Glutamatergic neuron (in vitro differentiated cells): Measurements from ENCODE around the gene RNASET2. TPM values are rescaled to one million over a fixed set of nuclear protein-coding genes. Genes with fewer than 3 reads are reported as not detected.

Experiments used
- DNase-seq: peaks from one replicate; pipeline ENCODE4 v3.0.0; 2022
- H3K27ac Mint-ChIP-seq: one replicate; pipeline ENCODE4 v1.8.0; 2020; ENCODE audit warnings: mild to moderate bottlenecking, mixed read lengths, inconsistent platforms; ENCODE audit not compliant: unreplicated experiment
- H3K27me3 Mint-ChIP-seq: one replicate; pipeline ENCODE4 v1.8.0; 2020; ENCODE audit warnings: mild to moderate bottlenecking, moderate library complexity, mixed read lengths, inconsistent platforms; ENCODE audit not compliant: unreplicated experiment
- H3K36me3 Mint-ChIP-seq: one replicate; pipeline ENCODE4 v1.8.0; 2020; ENCODE audit warnings: mild to moderate bottlenecking, mixed read lengths, inconsistent platforms; ENCODE audit not compliant: unreplicated experiment
- H3K4me1 Mint-ChIP-seq: one replicate; pipeline ENCODE4 v1.8.0; 2020; ENCODE audit warnings: mild to moderate bottlenecking, low read depth, mixed read lengths, inconsistent platforms; ENCODE audit not compliant: unreplicated experiment
- H3K4me3 Mint-ChIP-seq: one replicate; pipeline ENCODE4 v1.8.0; 2020; ENCODE audit warnings: mild to moderate bottlenecking, mixed read lengths, inconsistent platforms; ENCODE audit not compliant: unreplicated experiment
- H3K9me3 Mint-ChIP-seq: one replicate; pipeline ENCODE4 v1.8.0; 2020; ENCODE audit warnings: mild to moderate bottlenecking, moderate library complexity, mixed read lengths, inconsistent platforms; ENCODE audit not compliant: unreplicated experiment
- total RNA-seq: library from RNA; stranded (reverse); fragmentation: NEBNext Ultra II Directional; extraction: Animal tissue kit (Norgen Biotek cat#: 25700); gene quantifications from one replicate; pipeline ENCODE4 v1.2.1, GENCODE V29; 2021; ENCODE audit not compliant: unreplicated experiment
- TF ChIP-seq, protein P1 (sequence below): fragments of 200-600 bp; sonication (generic); IDR thresholded peaks from one replicate; pipeline ENCODE4 v1.5.0; 2021; ENCODE audit not compliant: partially characterized antibody, unreplicated experiment

The RNASET2 gene
- total RNA-seq, 1 donor from 2014 or later = 2.2 TPM

DNA sequence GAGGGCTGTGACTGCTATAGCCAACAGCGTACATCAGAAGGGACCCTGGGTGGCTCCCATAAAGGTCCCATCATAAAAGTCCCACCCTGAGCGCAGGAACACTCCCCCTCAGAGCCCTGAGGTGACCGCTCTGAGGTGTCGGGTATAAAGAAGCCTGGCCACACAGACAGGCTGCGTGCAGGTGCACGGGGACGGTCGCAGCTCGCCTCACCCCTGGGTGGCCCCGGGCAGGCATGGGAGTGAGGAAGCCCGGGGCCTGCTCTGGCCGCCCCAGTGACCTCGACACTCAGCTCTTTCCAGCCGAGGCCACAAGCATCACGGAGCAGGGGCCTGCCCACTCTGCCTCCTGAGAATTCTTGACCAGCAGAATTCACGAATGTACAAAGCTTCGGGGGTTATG lies 14.4 kb upstream of the RNASET2 start:
- Mint-ChIP-seq H3K4me1 (no peaks in the 10 kb centered on the region), H3K36me3 (peaks cover 9% of the 10 kb centered on the region)

DNA sequence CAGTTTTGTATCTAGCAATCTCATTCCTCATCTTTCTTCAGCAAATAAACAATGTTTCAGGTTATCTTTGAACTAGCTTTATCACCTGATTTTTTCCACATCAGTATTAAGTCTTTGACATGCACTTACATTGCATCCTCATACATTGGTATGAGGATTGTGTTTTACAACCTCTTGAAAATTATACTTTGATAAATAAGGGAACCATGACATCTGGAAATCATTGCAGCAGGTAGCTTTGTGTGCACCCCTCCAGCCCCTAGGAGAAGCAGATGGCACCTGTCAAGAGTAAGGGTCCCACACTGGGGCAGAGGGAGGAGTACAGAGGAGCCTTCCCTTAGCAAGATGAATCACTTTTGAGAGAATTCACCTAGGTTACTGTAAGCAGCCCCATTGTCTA lies 13.7 kb upstream of the RNASET2 start:
- TF ChIP-seq, protein P1, sequence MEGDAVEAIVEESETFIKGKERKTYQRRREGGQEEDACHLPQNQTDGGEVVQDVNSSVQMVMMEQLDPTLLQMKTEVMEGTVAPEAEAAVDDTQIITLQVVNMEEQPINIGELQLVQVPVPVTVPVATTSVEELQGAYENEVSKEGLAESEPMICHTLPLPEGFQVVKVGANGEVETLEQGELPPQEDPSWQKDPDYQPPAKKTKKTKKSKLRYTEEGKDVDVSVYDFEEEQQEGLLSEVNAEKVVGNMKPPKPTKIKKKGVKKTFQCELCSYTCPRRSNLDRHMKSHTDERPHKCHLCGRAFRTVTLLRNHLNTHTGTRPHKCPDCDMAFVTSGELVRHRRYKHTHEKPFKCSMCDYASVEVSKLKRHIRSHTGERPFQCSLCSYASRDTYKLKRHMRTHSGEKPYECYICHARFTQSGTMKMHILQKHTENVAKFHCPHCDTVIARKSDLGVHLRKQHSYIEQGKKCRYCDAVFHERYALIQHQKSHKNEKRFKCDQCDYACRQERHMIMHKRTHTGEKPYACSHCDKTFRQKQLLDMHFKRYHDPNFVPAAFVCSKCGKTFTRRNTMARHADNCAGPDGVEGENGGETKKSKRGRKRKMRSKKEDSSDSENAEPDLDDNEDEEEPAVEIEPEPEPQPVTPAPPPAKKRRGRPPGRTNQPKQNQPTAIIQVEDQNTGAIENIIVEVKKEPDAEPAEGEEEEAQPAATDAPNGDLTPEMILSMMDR = no peak
- Mint-ChIP-seq H3K4me1 (no peaks in the 10 kb centered on the region), H3K4me3 (no peak overlapping the region), H3K9me3 (no peaks in the 10 kb centered on the region), H3K36me3 (peaks cover 9% of the 10 kb centered on the region), H3K27me3 (no peaks in the 10 kb centered on the region), H3K27ac (no peak overlapping the region)
- DNase-seq = no peak

More for the DNA sequence above, 14.4 kb upstream of the RNASET2 start:
- no peak overlapping the region for H3K4me3 Mint-ChIP-seq
- H3K9me3 Mint-ChIP-seq = no peaks in the 10 kb centered on the region
- H3K27me3 Mint-ChIP-seq = no peaks in the 10 kb centered on the region
- no peak overlapping the region for H3K27ac Mint-ChIP-seq
- no peak for DNase-seq
- TF ChIP-seq, protein P1 = no peak

DNA sequence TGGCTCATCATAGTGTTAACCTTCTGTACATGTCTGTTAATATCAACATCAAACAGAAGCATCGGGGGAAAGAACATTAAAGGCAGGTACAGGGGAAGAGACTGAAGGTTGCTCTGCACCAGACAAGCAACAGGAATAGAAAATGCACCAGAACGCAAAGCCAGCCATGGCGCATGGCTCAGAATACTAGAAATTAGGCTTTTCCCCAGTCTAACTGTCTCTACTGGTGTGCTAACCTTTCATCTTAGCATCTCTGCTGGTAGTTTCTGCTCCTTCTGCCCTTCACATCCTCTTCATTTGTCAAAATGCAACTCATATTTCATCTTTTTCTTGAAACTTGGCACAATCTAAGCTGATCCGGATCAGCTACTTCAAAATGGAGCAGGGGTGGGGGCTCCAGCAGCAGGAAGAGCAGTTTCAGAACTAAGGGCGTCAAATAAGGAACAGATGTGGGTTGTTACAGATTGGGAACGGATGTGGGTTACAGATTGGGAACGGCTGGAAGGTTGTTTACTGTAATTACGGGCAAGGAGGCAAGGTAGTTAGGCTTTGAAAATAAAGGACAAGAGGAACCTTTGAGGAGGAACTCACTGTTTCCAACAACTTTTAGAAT lies 13.1 kb upstream of the RNASET2 start:
- TF ChIP-seq, protein P1 = no peak
- Mint-ChIP-seq H3K27ac (no peak overlapping the region), H3K27me3 (no peaks in the 10 kb centered on the region), H3K9me3 (no peaks in the 10 kb centered on the region), H3K4me1 (no peaks in the 10 kb centered on the region), H3K36me3 (peaks cover 9% of the 10 kb centered on the region), H3K4me3 (no peak overlapping the region)
- DNase-seq = no peak

DNA sequence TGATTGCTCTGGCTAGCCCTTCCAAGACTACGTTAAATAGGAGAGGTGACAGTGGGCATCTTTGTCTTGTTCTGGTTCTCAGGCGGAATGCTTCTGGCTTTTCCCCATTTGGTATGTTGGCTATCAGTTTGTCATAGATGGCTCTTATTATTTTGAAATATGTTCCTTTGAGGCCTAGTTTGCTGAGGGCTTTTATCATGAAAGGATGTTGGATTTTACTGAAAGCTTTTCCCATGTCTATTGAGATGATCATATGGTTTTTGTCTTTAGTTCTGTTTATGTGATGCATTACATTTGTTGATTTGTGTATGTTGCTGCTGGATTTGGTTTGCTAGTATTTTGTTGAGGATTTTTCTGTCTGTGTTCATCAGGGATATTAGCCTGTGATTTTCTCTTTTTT lies 9.9 kb upstream of the RNASET2 start:
- H3K4me1 Mint-ChIP-seq = no peaks in the 10 kb centered on the region
- H3K4me3 Mint-ChIP-seq = no peak overlapping the region
- H3K27me3 Mint-ChIP-seq = no peaks in the 10 kb centered on the region
- peaks cover 9% of the 10 kb centered on the region for H3K36me3 Mint-ChIP-seq
- H3K27ac Mint-ChIP-seq = no peak overlapping the region
- TF ChIP-seq, protein P1 = no peak
- DNase-seq = no peak
- no peaks in the 10 kb centered on the region for H3K9me3 Mint-ChIP-seq

DNA sequence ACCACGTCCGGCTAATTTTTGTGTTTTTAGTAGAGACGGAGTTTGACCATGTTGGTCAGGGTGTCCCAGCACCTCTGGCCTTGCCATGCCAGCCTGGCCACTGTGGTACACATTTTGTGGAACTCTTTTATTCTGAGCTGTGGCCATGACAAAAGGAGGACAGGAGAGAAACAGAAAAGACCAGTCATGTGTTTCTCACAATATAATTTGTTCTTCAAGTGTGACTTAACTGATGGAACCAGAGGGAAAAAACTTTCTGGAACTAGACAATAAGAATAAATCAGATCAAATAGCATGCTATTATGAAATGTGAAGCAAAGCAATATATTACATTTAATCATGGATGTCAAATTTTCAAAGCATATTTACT lies 4.2 kb upstream of the RNASET2 start:
- H3K9me3 Mint-ChIP-seq = peaks cover 2% of the 10 kb centered on the region
- no peak overlapping the region for H3K4me3 Mint-ChIP-seq
- TF ChIP-seq, protein P1 = no peak
- no peaks in the 10 kb centered on the region for H3K36me3 Mint-ChIP-seq
- no peaks in the 10 kb centered on the region for H3K4me1 Mint-ChIP-seq
- DNase-seq = no peak
- no peak overlapping the region for H3K27ac Mint-ChIP-seq
- peaks cover 4% of the 10 kb centered on the region for H3K27me3 Mint-ChIP-seq
